ENCODE data around the gene NIPAL3. TPM values are rescaled to one million over a fixed set of nuclear protein-coding genes. Genes with fewer than 3 reads are reported as not detected.
"Not testable (repeated sequence)": the region's sequence is repeated elsewhere in the genome, so short reads cannot be mapped to it uniquely, and the experiment has no call there.

NIPAL3 gene
- total RNA-seq, 1 donor from 2014 or later: 21.3 TPM

GRCh38 chr1:24506691-24507381 is 91.2 kb downstream of the NIPAL3 start:
- peaks cover 13% of the 10 kb centered on the region for H3K4me1 Mint-ChIP-seq
- TF ChIP-seq CTCF (IDR thresholded peaks at IDR 0.05; ENCODE audit: unreplicated experiment): no peak
- no peak overlapping the region for H3K4me3 Mint-ChIP-seq
- DNase-seq (ENCODE audit: low spot score in 2 of 2, unreplicated experiment in 2 of 2): no peak
- peaks cover 16% of the 10 kb centered on the region for H3K27me3 Mint-ChIP-seq (ENCODE audit: low read depth)
- peaks cover 12% of the 10 kb centered on the region for H3K9me3 Mint-ChIP-seq
- H3K27ac Mint-ChIP-seq: no peak overlapping the region
- H3K36me3 Mint-ChIP-seq: peaks cover 2% of the 10 kb centered on the region

GRCh38 chr1:24507405-24507804 is 91.8 kb downstream of the NIPAL3 start:
- H3K27ac Mint-ChIP-seq: no peak overlapping the region
- H3K4me3 Mint-ChIP-seq: no peak overlapping the region
- H3K4me1 Mint-ChIP-seq: peaks cover 12% of the 10 kb centered on the region
- peaks cover 2% of the 10 kb centered on the region for H3K36me3 Mint-ChIP-seq
- TF ChIP-seq CTCF (IDR thresholded peaks at IDR 0.05; ENCODE audit: unreplicated experiment): no peak
- H3K9me3 Mint-ChIP-seq: peaks cover 12% of the 10 kb centered on the region
- peaks cover 15% of the 10 kb centered on the region for H3K27me3 Mint-ChIP-seq (ENCODE audit: low read depth)
- no peak for DNase-seq (ENCODE audit: low spot score in 2 of 2, unreplicated experiment in 2 of 2)

- H3K36me3 Mint-ChIP-seq: peaks cover 2% of the 10 kb centered on the region
Observed at GRCh38 chr1:24508911-24509310, 93.3 kb downstream of the NIPAL3 start.

GRCh38 chr1:24513706-24514105 is 98.1 kb downstream of the NIPAL3 start:
- Mint-ChIP-seq H3K4me1 (no peaks in the 10 kb centered on the region), H3K9me3 (peaks cover 12% of the 10 kb centered on the region), H3K27ac (no peak overlapping the region), H3K27me3 (ENCODE audit: low read depth) (no peaks in the 10 kb centered on the region), H3K4me3 (no peak overlapping the region), H3K36me3 (peaks cover 2% of the 10 kb centered on the region)
- DNase-seq (ENCODE audit: low spot score in 2 of 2, unreplicated experiment in 2 of 2): no peak
- no peak for TF ChIP-seq CTCF (IDR thresholded peaks at IDR 0.05; ENCODE audit: unreplicated experiment)

More at GRCh38 chr1:24508911-24509310, 93.3 kb downstream of the NIPAL3 start:
- no peak for DNase-seq (ENCODE audit: low spot score in 2 of 2, unreplicated experiment in 2 of 2)
- H3K27me3 Mint-ChIP-seq (ENCODE audit: low read depth): peaks cover 9% of the 10 kb centered on the region
- H3K9me3 Mint-ChIP-seq: peaks cover 12% of the 10 kb centered on the region
- no peak for TF ChIP-seq CTCF (IDR thresholded peaks at IDR 0.05; ENCODE audit: unreplicated experiment)
- H3K27ac Mint-ChIP-seq: no peak overlapping the region
- no peak overlapping the region for H3K4me3 Mint-ChIP-seq
- peaks cover 5% of the 10 kb centered on the region for H3K4me1 Mint-ChIP-seq

GRCh38 chr1:24514946-24515345 is 99.3 kb downstream of the NIPAL3 start:
- DNase-seq (ENCODE audit: low spot score in 2 of 2, unreplicated experiment in 2 of 2): no peak
- TF ChIP-seq CTCF (IDR thresholded peaks at IDR 0.05; ENCODE audit: unreplicated experiment): no peak
- Mint-ChIP-seq H3K4me3 (no peak overlapping the region), H3K4me1 (no peaks in the 10 kb centered on the region), H3K27ac (no peak overlapping the region), H3K27me3 (ENCODE audit: low read depth) (no peaks in the 10 kb centered on the region), H3K9me3 (peaks cover under 1% of the 10 kb centered on the region), H3K36me3 (peaks cover 2% of the 10 kb centered on the region)

- not testable (repeated sequence) for H3K9me3 Mint-ChIP-seq; H3K27me3 Mint-ChIP-seq (ENCODE audit: low read depth); H3K4me1 Mint-ChIP-seq; H3K36me3 Mint-ChIP-seq; H3K27ac Mint-ChIP-seq; H3K4me3 Mint-ChIP-seq; DNase-seq (ENCODE audit: low spot score in 2 of 2, unreplicated experiment in 2 of 2)
Observed at GRCh38 chr1:24515671-24516209, 100.1 kb downstream of the NIPAL3 start.

Data from mesothelial cell of epicardium (in vitro differentiated cells).